ENCODE results near the gene GINS2. TPM values are rescaled to one million over a fixed set of nuclear protein-coding genes. Genes with fewer than 3 reads are reported as not detected.

Gene GINS2
- total and polyA plus RNA-seq, 2 experiments from 2014 or later: 40.5 to 44.4 TPM

GRCh38 chr16:85640585-85640984 lies 48.2 kb downstream of the GINS2 start:
- H3K27ac Mint-ChIP-seq: no peak overlapping the region

More at GRCh38 chr16:85640585-85640984, 48.2 kb downstream of the GINS2 start:
- Histone ChIP-seq H4K20me1 (replicated peaks; ENCODE audit: insufficient read depth) (peaks cover 24% of the 10 kb centered on the region), H3K9me2 (ENCODE audit: insufficient read depth) (no peaks in the 10 kb centered on the region), H3K4me1 (ENCODE audit: insufficient read depth) (0 out of 2 replicates have a peak, but pooled peaks cover 4% of the 10 kb centered on the region), H3K4me2 (no peak overlapping the region), H3K27me3 (ENCODE audit: insufficient read depth) (no peaks in the 10 kb centered on the region), H3F3A (replicated peaks; ENCODE audit: low read depth) (no peaks in the 10 kb centered on the region), H3K36me3 (ENCODE audit: insufficient read depth) (no peaks in the 10 kb centered on the region), H3K4me3 (no peak overlapping the region), H3K27ac (ENCODE audit: low read depth) (no peak overlapping the region), H3K79me2 (replicated peaks; ENCODE audit: insufficient read depth) (peaks cover 96% of the 10 kb centered on the region), H2AFZ (no peak overlapping the region)
- TF ChIP-seq EZH2phosphoT487 (IDR thresholded peaks at IDR 0.05; ENCODE audit: unreplicated experiment): no peak
- no peak for TF ChIP-seq ZNF114 (CRISPR knock-in tag; IDR thresholded peaks at IDR 0.05)
- no peak for TF ChIP-seq POLR2AphosphoS5 (IDR thresholded peaks at IDR 0.05; ENCODE audit: low read depth)
- no peak for TF ChIP-seq EZH2 (IDR thresholded peaks at IDR 0.05; ENCODE audit: low read depth, unreplicated experiment)
- no peak for TF ChIP-seq JUNB (IDR thresholded peaks at IDR 0.05; ENCODE audit: unreplicated experiment)
- no peak for TF ChIP-seq CREB1 (CRISPR knock-in tag; IDR thresholded peaks at IDR 0.05; ENCODE audit: low read depth)
- no peak for TF ChIP-seq ZNF462 (CRISPR knock-in tag; IDR thresholded peaks at IDR 0.05)
- no peak for TF ChIP-seq REST (IDR thresholded peaks at IDR 0.05; ENCODE audit: unreplicated experiment)
- TF ChIP-seq ETS1 (IDR thresholded peaks at IDR 0.05): no peak
- TF ChIP-seq ZNF331 (CRISPR knock-in tag; IDR thresholded peaks at IDR 0.05; ENCODE audit: low read depth): no peak
- TF ChIP-seq CTCF (conservative IDR thresholded peaks at IDR 0.05; ENCODE audit: low read depth in 2 of 2): no peak
- TF ChIP-seq NANOG (IDR thresholded peaks at IDR 0.05; ENCODE audit: borderline replicate concordance): no peak
- no peak for TF ChIP-seq STAT1 (IDR thresholded peaks at IDR 0.05; ENCODE audit: unreplicated experiment)
- DNase-seq (ENCODE audit: low spot score) (no peak), ATAC-seq (no peak)
- Mint-ChIP-seq H3K27me3 (ENCODE audit: insufficient read depth, low read depth, poor library complexity) (peaks cover 7% of the 10 kb centered on the region), H3K36me3 (ENCODE audit: low read depth) (peaks cover 3% of the 10 kb centered on the region), H3K9me3 (no peaks in the 10 kb centered on the region), H3K4me3 (no peak overlapping the region), H3K4me1 (peaks cover 9% of the 10 kb centered on the region)
